NCI-H226 (cell line): ENCODE results near the gene KLHL40.
A peak's percentile ranks its signal among the peaks of the same experiment; 100 is the strongest.

ENCODE experiments used
- DNase-seq: peaks from one replicate; pipeline ENCODE4 v3.0.0-alpha.2; 2015

KLHL40 gene

DNA sequence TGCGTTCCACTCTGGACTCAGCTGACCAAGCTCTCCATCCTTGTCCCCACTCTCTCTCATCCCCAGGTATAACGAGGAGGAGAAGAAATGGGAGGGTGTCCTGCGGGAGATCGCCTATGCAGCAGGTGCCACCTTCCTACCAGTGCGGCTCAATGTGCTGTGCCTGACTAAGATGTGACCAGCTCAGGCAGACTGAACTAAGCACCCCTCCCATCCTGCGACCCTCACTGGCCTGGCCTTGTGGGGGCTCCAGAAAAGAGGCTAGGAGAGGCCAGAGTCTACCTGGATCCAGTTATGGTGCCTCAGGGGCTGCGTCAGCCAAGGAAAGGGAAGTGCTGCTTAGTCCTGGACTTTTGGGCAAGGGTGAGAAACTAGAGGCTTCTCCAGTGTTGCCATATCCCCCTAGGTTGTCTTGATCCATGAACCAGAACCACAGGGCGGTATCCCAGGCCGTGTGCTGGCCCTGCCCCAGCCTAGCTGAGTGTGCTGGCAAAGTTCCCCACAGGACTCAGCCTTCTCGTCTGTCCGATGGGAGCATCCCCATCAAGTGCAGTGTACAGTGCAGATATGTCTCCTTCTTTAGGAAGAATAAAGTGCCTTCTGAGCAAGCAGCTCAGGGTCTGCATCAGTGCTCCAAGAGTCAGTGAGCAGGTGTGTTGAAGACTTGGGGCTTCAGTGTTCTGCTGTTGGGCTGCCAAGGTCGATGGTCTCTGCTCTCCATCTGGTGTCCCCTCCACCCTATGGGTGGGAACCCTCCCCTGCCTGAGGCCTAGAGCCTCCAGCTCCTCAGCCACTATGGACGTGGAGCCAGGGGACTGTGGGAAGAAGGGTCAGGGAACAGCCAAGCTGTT is 6.7 kb downstream of the KLHL40 start:
- DNase-seq: no peak

DNA sequence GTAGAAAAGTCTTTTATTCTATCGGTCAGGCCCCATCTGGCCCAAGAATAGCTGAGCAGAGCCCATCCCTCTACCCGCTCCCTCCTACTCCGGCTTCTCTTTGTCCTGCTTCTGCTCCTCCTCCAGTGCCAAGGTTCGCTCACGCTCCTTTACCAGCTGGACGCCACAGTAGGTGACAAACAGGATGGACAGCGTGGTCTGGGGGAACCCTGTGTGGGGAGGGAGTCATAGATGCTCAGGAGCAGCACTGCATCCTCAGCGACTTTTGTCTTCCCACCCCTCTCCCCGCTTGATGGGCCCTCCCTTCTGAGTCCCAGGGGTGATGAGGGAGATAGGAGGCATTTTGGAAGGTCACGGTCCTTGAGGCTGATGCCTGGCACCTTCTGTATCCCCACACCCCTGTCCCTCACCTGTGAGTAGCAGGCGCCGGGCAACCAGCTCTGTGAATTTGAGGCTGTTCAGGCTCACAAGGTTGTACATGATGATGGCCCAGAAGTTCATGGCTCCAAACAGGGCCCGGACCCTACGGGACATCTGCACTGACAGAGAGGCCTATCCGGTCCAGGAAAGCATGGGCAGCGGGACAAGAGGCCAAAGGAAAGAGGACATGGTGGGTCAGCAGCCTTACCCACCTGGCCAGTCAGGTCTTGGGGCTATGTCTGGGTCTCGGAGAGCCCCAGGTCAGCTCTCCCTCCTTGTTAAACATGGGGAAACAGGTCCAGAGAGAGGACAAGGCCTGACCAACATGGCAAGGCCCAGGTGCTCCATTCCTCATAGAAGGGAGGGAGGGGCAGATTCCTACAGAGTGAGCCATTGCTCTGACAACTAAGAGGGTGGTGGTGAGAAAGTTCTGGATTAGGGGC is 7.6 kb downstream of the KLHL40 start:
- DNase-seq: no peak

DNA sequence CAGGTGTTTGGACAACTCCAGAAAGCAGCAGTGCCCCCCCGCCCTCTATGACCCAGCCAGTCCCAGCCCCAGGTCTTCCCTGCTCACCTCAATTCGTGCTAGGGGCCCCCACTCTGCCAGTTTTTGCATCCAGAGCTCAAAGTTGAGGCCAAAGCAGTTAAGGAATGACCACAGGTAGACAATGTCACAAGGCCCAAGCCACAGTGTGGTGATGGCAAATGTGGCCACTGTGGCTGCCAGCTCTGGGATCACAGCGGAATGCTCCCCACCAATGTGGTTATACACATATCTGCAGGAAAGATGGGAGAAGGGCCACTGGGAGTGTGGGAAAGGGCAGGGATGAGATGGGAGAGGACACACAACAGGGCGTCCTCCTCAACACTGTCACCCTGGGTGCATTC is 8.2 kb downstream of the KLHL40 start:
- no peak for DNase-seq

DNA sequence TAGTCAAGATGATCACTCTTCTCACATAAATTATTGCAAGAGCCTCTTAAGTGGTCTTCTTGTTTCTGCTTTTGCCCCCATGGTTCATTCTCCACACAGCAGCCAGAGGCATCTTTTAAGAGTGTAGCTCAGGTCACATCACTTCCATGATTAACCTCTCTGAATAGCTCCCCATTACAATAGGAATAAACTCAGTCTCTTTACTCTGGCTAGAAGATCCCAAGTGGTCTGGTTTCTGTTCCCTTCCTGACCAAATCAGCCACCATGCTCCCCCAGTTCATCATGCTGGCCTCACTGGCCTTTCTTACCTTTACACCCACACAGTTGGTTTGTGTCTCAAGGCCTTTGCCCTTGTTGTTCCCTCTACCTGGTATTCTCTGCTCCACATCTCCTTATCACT is 9.0 kb downstream of the KLHL40 start:
- no peak for DNase-seq

DNA sequence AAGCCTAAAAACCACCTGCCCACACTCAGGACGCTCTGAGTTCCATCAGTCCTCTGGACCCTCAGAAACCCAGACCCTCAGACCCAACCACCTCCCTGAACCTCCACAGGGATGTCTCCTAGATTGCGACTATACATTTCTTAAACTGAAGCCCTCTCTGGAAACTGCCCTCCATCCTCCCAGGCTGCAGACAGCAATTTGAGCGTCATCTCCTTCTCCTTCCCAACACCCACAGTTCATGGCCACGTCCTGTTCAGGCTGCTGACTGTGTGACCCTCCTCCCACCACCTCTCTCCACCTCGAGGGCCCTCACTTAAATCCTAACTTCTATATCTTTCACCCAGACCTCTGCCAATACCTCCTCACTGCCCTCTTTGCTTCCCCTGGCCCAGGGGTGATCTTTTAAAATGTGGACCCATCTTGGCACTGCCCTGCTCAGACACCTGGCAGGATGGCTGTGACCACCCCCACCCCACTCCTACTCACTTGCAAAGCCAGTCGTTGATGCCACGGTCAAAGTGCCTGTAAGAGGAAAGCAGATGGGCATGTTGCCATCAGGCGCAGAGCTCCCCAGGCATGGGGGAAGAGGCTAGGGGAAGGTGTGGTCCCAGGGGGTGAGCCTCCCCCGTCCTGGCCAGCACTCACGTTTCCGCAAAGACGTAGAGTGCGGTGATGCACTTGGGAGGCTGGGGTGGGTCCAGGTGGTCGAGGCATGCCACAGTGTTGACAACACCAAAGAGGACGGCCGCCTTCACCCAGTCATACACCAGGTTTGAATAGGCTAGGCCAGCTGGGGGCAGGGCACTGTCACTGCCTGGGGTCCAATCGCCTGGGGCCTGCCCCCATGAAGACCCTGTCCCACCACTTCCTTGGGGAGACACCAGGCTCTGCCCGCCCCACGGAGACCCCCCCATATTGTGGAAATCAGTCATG is 11.3 kb downstream of the KLHL40 start:
- no peak for DNase-seq

DNA sequence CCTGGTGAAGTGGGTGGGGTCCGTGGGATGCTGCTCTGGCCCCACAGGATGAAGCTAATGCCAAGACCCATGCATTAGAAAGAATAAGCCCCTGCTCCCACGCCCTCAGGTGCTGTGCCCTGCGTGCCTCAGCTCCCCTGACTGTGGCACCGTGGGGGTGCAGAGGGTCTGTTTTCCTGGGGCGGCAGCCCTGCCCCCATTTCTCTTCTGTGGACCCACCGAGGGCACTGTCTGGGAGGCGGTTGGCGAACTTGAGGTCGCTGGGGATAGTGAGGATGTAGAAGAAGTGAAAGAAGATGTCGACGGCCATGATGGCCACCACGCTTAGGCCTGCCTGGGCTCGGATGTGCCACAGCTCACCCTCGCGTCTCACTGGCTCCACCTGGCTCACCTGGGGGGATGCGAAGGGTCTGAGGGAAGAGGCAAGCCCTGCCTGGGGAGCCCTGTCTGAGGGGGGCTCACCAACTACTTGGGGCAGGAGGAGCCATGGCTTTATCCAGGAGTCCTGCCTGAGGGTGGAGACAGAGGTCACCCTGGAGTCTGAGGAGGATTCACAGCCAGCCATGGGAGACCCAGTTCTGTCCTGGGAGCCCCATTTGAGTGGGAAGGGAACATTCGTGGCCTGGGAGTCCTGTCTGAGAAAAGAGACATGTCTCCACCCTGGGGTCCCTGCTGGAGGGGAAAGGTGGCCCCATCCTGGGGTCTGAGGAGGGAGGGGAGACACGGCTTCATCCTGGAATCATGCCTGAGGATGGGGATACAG is 12.1 kb downstream of the KLHL40 start:
- no peak for DNase-seq

DNA sequence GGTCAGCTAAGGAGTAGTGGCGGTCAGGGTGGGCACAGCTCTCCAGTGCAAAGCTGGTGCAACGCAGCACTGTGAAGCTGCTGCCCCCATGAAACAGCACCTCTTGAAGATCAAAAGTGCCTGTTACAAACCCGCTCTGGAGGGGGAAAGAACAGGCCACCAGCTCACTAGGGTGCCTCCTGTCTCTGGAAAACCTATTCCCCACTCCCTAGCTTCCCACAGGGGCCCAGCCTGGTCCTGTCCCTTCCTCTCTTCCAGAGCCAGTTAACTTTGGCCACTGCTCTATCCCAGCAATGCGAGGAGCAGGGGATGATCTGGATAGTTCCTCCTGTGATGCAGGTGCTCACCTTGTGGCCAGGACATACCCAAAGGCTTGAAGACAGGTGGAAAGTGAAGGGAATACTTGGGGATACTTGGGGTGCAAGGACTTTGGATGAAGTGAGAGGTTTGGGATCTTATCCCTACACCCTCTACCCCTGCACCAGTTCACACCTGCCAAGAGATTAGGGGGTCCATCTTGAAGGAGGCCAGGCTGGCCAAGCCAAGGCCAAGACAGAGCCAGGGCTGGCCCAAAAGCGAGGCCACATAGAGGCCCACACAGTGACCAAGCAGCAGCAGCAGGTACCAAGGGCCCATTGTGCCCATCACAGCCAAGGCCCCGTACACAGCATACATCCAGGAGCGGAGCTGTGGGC is 13.0 kb downstream of the KLHL40 start:
- no peak for DNase-seq

DNA sequence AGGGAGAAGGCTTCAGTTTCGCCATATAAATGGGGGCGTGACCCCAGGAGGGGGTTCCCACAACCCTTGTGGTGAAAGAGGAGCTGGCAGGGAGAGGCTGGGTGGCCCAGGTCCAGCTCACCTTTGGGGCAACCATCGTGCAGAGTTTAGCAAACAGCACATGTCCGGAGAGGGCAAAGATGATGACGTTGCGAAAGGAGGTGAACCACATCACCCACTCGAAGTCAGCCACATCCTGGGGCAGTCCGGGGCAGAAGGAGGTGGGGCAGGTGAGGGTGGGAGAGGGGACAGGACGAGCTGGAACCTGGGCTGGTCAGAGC is 13.5 kb downstream of the KLHL40 start:
- DNase-seq: no peak

DNA sequence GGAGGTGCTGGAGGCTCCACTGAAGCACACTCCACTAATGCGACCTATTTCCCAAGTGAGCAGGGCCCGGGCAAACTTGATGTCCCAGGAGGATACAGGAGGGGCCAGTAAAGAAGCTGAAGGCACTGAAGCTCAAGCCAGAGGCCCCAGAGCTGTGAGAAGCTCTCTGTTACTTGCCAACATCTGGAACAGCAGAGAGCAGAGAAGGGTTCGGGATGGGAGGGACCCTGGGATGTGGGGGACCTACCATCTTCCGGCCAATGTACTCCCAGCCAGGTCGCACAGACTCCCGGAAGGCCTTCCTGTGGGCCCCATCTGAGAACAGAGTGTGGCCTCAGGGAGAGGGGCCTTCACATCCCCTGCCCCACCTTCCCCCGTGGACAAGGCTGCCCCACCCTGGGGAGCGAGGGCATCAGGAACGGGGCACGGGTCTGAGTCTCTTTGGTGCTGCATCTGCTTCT is 14.2 kb downstream of the KLHL40 start:
- DNase-seq: no peak

DNA sequence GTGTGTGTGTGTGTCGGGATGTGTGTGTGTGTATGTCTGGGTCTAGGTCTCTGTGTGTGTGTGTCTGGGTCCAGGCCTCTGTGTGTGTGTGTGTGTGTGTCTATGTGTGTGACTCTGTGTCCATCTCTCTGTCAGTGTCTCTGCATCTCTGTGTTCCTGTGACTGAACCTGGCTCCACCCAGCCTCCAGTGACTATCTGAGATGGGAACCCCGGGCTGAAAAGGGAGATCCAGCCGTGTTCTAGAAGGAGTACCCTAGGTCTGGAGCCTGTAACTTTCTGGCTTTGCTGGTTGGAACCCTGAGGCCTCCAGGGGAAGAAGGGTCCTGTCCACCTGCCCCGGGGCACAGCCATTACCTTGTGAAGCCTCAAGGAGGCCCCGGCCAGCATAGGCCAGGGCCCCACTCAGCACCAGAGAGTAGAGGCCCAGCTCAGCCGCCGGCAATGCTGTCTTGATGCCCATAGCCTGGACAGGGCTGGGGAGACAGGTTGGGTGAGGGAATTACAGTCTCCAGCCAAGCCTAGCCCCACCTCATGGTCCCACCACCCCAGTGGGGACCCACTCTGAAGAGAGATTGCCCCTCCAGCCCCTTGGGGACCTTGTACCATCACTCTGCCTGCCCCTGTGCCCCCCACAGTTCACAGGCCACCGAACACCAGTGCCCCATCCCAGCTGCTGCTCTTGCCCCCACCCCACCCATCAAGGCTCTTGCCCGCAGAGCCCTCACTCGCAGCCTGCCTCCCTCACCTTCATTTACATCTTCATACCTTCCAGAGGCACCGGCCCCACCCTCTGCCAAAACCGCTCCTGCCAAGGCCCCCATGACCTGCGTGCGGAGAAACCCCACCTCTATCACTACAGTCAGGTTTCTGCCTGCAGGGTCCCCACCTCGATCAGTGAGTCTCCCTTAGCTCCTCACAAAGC is 15.3 kb downstream of the KLHL40 start:
- no peak for DNase-seq

DNA sequence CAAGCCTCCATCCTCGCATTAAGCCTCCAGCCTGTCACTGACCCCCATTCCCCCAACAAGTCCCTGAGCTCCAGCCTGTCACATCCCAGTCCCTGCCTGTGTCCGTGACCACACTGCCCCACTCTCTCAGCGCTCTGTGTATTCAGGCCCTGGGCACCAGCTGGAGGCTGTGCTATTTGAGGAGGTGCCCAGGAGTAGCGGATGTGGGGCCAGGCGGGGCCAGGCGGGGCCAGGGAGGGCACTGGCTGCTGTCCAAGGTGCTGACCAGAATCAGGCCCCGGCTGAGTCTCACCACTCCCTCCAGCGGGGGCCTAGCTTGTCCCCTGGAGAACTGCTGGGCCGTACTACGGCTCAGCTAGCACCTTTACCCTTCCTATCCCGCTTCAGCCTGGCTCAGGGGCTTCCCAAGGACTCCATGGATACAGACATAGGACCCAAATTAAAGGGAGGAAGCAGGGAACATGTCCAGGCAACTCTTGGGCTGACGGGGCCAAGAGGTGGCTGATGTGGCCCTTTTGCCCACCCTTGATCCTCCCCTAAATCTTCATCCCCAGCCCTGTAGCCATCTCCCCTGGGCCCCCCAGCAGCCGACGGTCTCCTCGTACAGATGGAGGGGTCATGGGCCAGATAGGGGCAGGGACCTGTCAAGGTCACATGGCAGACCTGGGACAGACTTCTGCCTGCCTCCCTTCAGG is 16.2 kb downstream of the KLHL40 start:
- DNase-seq: peak; percentile 28

DNA sequence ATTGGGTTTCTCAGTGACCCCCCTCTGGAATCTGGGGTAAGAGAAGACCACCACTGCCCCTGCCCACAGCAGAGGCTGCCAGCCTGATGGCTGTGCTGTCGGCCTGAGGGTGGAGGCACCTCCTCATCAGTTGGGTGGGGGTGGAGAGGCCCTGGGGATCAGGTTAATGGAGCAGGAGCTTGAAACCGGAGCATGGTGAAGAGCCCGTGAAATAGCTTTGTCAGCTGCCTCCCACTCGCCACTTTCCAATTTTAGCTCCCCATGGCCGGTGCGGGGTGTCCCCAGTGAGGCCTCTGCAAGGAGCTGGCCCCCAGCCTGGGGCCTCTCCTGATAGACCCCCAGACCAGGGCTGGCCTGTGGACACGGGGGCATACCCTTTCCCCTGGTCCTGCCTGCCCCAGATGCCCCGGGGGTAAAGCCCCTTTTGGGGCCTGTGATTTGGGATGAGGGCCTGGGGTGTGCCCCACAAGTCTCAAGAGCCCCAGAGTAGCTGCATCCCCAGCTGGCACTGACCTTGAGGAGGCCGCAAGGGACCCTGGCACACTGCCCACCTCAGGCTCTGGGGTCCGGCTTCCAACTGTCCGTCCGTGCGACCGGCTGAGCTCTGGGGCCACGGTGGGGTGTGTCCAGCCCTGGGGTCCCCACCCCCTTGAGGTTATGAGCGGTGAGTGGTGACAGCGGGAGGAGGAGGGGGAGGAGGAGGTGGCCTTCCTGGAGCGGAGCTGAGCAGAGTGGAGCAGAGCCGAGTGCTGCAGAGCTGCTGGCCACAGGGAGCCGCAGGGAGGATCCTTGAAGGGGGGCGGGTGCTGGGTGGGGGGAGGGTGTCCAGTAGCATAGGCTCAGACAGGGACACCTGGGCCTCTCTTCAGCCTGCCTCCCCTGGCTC is 17.0 kb downstream of the KLHL40 start, which contains the start of gene HHATL:
Gene HHATL, minus strand, starts transcription at position 733 of the 886 bp plus-strand sequence. CDS start 1,972 bp downstream, outside the sequence.
- no peak for DNase-seq

DNA sequence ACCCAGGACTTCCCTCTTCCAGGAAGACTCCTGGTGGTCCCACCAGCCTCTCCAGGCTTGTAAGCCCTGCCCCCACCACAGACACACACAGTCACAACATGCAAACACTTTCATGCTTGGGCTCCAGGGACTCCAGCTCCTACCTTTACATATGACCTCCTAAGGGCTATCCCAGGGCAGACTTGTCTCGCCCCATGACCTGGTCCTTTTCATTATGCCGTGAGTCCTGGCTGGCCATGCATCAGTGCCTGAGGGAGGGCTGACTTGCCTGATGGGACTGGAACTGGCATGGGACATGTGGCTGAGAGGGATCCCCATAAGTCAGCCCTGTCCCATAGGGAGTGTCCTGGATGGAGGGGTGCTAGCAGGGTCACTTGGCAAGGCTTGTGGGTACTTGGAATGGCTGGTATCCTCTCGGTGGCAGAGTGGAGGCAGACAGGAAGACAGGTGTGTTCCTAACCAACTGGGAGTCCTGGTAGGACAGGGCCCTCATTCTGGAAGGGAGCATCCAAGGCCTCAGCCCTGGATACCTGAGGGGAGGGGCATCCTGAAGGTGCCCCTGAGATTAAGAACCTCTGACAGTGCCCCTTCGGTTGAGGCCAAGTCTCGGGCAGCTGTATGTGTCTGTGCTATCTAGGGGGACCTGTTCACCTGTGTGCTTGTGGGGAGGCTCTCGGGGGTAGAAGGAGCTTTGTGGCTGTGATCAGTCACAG is 17.8 kb downstream of the KLHL40 start:
- DNase-seq: no peak

DNA sequence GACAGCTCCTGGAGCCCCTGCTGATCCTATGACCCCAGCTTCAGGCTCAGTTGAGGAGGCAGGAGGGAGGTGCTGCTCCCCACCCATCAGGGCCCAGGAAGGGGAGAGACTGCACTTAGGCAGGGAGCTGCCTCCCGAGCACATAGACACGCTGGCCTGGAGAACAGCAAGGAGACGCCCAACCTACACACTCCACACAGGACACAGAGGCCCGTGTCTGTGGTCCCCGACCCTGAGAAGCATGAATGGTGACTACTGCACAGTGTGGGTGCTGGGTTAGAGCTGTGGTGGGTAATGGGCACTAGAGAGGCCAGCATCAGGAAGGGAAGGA is 18.3 kb downstream of the KLHL40 start:
- no peak for DNase-seq

DNA sequence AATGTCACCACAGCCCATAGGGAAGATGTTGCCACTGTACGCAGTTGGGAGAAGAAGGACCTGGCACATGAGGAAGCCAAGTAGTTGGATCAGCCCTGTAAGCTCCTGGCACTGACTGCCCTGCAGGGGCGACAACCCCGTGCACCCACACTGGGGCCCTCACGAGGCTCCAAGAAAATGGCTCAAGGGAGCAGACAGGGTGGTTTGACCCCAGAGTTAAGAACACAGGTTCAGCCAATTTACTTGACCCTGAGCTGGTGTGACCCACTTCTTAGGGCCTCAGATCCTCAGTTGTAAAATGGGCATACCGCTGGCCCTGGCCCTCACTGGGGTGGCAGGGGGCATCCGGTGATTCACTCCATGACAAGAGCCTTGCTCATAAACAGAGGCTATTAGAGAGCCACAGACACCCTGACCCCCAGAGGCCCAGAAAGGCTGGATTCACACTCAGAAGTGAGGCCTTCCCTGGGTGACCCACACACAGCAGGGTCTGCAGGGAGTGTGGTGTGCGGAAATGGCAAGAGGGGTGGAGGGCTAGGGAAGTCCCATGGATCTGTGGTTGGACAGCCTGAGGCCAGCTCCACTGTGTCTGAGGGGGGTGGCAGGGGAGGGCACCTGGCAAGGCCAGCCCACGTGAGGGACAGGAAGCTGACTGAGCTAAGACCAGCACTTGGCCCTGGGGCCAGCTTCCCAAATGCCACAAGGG is 19.0 kb downstream of the KLHL40 start:
- DNase-seq: no peak

DNA sequence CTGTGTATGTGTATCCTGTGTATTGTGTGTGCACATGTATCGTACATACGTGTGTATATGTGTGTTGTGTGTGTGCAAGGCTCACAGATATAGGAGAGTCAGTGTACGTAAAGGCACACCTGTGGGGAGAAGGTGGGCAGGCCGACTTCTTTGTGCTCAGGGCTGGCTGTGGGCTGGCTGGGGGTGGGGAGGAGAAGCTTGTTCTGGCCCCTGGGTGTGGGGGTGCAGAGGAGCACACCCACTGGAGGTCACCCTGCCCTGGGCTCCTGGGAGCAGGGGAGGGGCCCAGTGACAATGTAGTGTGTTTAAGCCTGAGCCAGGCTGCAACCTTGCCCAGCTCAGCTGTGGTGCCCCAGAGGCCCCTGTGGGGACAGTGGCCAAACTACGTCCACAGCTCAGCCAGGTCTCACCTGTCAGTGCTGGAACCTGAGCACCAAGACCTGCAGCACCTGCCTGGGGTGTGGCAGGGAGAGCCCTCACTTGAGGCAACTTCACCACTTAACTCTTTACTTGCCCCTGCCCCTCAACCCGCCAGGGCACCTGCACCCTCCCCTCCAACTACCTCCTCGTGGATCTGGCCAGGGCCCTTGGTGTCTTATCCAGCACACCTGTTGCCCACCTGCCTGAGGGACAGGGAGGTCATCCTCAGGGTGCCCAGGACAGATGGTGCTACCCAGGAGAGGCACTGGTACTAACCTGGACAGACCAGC is 19.9 kb downstream of the KLHL40 start:
- DNase-seq: no peak
